Measurements from ENCODE around the gene UBE2Z. TPM values are rescaled to one million over a fixed set of nuclear protein-coding genes. Genes with fewer than 3 reads are reported as not detected.

Gene UBE2Z
- total and polyA plus RNA-seq, 2 of the 8 experiments (the other 6 are each of a cell fraction or from before 2014, with no cell fraction given) = 73.4 to 75.9 TPM

DNA sequence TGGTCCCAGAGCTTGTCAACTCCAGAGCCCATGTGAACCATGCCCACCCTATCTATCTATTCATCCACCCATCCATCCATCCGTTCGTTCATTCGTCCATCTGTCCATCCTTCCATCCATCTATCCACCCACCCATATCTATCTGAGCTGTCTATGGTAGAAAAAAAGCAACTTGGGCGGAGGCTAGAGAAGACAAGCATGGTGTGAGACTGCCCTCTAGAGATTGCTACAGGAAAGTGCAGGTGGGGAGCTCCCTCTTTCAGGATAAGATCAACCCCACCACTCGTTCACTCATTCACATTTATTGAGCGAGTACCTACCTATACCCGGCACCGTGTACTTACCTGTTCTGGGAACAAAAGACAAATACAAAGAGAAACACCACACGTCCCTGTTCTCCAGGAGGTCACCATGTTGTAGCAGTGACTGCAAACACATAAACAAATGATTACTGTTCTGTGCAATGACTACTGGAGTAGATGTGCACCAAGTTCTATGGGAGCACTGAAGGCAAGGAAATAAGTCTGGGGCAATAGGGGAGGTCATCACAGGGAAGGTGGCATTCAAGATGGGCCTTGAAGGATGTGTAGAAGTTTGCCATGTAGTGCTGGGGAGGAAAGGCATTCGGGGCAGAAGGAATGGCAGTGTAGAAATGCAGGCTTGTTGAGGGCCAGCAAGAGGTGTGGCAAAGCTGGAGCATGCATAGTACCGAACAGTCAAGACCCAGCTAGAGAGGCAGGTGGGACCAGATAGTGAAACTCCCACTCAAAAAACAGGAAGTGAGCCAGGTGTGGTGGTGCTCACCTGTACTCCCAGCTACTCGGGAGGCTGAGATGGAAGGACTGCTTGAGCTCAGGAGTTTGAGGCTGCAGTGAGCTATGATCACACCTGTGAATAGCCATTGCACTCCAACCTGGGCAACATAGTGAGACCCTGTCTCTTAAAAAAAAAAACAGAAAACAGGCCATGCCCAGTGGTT is 29.0 kb upstream of the UBE2Z start (continued):
- TF ChIP-seq RFX5 (IDR thresholded peaks at IDR 0.05; ENCODE audit: borderline replicate concordance, low read depth, low read length) = peak; percentile 28; the same call in 1 of the 2 replicates
